ENCODE results near the gene CRMP1.

DNA sequence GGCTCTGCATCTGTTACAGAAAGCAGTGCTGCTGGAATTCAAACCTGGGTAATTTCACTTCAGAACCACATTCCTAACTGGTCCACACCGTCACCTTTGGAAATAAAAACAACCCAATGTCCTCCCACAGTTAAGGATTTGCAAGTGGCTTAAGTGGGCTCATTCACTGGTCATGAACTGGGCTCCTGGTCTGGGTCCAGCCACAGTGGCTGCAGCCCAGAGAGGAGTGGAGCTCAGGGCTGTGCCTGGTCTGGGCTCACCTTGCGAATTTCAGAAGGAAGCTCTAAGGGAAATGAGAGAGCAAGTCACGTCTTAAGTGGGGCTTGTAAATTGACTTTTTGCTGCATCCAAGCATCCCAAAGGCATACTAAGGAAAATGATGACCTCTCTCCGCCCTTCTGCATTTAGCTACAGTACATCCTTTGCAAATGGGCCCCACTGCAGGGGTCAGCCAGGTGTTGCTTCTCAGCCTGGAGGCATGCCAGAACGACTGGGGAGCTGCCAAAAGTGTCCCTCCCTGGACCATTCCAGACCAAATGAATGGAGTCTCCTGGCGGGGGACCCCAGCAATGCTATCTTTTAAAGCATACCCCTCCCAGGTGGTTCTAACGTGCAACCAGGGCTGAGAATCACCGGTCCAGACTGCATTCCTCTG lies 25.6 kb upstream of the CRMP1 start:
- TF ChIP-seq POLR2AphosphoS5 (IDR thresholded peaks at IDR 0.05; ENCODE audit: low read depth, low read length) (no peak), SIN3A (IDR thresholded peaks at IDR 0.05; ENCODE audit: borderline replicate concordance, insufficient read depth, low read length) (no peak)
